Common myeloid progenitor, CD34-positive (primary cell): ENCODE measurements around the gene DNAI1.

Source experiments
- CTCF ChIA-PET: fragments of 350-600 bp; sonication (Branson Sonifier 250); formaldehyde crosslinking; loops from one replicate; lab custom pipeline; 2021; ENCODE audit warnings: antibody characterized with exemption; lab: Charles Lee
- POLR2A ChIA-PET: fragments of 350-600 bp; sonication (Branson Sonifier 250); formaldehyde crosslinking; loops from one replicate; lab custom pipeline; 2021; ENCODE audit warnings: antibody characterized with exemption; lab: Charles Lee
- DNase-seq, 3 donors: peaks; one replicate each; pipeline versions ENCODE4 v3.0.0 to v3.0.0-alpha.2; 2013
- H3K27ac ChIP-seq, 2 experiments: 1 replicate in 1 of 2; 2 replicates in 1 of 2; pipeline ENCODE4 v1.7.0; 2013; ENCODE audit warnings: inconsistent platforms in 2 of 2, low read length in 2 of 2, mild to moderate bottlenecking in 2 of 2, low read depth in 1 of 2, moderate library complexity in 1 of 2; ENCODE audit not compliant: severe bottlenecking in 2 of 2, insufficient read depth in 1 of 2, poor library complexity in 1 of 2
- H3K27me3 ChIP-seq, 5 experiments: replicated peaks in 2 of 5; 1 replicate in 3 of 5; 2 replicates in 2 of 5; pipeline versions ENCODE4 v1.6.1 to v1.7.0; 2013; ENCODE audit warnings: low read length in 4 of 5, mild to moderate bottlenecking in 2 of 5, moderate library complexity in 2 of 5, inconsistent platforms in 1 of 5; ENCODE audit not compliant: insufficient read depth in 5 of 5, control insufficient read depth in 4 of 5
- H3K36me3 ChIP-seq, 4 experiments: 1 replicate in 2 of 4; 2 replicates in 2 of 4; pipeline versions ENCODE4 v1.6.1 to v1.7.0; 2013; ENCODE audit warnings: low read length in 3 of 4, control low read depth in 1 of 4, mild to moderate bottlenecking in 1 of 4; ENCODE audit not compliant: control insufficient read depth in 4 of 4, insufficient read depth in 4 of 4
- H3K4me1 ChIP-seq, 4 experiments: 1 replicate in 3 of 4; 2 replicates in 1 of 4; pipeline versions ENCODE4 v1.6.1 to v1.7.1; 2013; ENCODE audit warnings: low read length in 3 of 4, mild to moderate bottlenecking in 3 of 4, control low read depth in 1 of 4, inconsistent platforms in 1 of 4, moderate library complexity in 1 of 4; ENCODE audit not compliant: control insufficient read depth in 4 of 4, insufficient read depth in 4 of 4; ENCODE audit errors: control extremely low read depth in 1 of 4
- H3K4me3 ChIP-seq, 7 experiments: 1 replicate in 4 of 7; 2 replicates in 3 of 7; pipeline versions ENCODE4 v1.5.1 to v1.7.0; 2013; ENCODE audit warnings: mild to moderate bottlenecking in 7 of 7, low read length in 6 of 7, moderate library complexity in 6 of 7, inconsistent platforms in 2 of 7, low read depth in 2 of 7, control low read depth in 1 of 7; ENCODE audit not compliant: insufficient read depth in 4 of 7, control insufficient read depth in 1 of 7; ENCODE audit errors: extremely low read depth in 1 of 7
- H3K9me3 ChIP-seq, 5 experiments: 1 replicate in 4 of 5; 2 replicates in 1 of 5; pipeline versions ENCODE4 v1.6.1 to v1.7.1; 2013; ENCODE audit warnings: low read length in 4 of 5, mild to moderate bottlenecking in 2 of 5, inconsistent platforms in 1 of 5, low read depth in 1 of 5, moderate library complexity in 1 of 5; ENCODE audit not compliant: control insufficient read depth in 4 of 5, insufficient read depth in 2 of 5; ENCODE audit errors: control extremely low read depth in 1 of 5
- WGBS: methylation state at CpG from one replicate; pipeline ENCODE4 v1.1.5; 2013; ENCODE audit not compliant: insufficient coverage; 5-methylcytosine and 5-hydroxymethylcytosine counted together

The DNAI1 gene

DNA sequence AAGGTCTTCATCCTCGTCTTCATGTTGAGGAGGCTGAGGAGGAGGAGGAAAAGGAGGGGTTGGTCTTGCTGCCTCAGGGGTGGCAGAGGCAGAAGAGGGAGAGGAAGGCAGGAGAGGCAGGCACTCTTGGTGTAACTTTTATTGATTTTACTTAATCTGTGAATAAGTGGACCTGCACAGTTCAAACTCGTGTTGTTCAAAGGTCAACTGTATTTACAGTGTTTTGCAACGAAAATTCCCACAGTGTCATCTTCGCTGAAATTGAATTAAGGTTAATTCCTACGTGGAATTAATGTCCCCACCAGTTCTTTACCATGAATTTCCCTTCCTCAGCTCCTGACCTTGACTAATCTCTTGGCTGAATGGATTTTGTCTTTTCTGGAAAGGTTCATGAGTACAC is 85.4 kb downstream of the DNAI1 start:
- Histone ChIP-seq H3K4me1 (no peaks in the 10 kb centered on the region), H3K9me3 (no peaks in the 10 kb centered on the region), H3K36me3 (no peaks in the 10 kb centered on the region), H3K4me3 (no peak overlapping the region), H3K27me3 (peaks cover 0 to 17% (median 2%) of the 10 kb centered on the region in 5 experiments), H3K27ac (no peak overlapping the region)
- DNase-seq: no peak
- POLR2A ChIA-PET: no interaction called here
- CTCF ChIA-PET: interaction anchor here (0.7 to 1.6 kb wide), 4 partner anchors 20 to 107 kb away, joined by 3 to 5 read pairs (median 4); no protein-coding TSS in a partner anchor
- 78% methylated on average over 4 of the region's 5 CpGs for WGBS

DNA sequence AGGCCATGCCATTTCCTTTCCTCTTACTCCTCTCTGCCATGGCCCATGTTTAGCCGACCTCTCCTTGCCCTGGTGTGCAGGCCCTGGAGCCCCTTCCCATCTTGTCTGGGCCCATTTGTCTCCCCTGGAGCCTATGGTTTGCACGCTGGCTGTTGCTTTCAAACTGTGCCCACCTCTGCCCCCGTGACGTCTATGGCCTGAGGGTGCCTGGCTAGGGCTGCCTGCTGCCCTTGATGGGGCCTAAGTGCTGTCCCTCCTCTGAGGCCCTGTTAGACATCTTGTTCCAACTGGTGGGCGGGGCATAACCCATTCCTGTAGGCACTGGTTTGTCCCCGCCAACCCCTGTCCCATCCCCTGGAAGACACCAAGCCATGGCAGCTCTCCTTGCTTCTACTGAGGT is 86.9 kb downstream of the DNAI1 start:
- no peaks in the 10 kb centered on the region for H3K36me3 ChIP-seq
- H3K27me3 ChIP-seq: peaks cover 0 to 17% (median 4%) of the 10 kb centered on the region in 5 experiments
- no peaks in the 10 kb centered on the region for H3K9me3 ChIP-seq
- ChIA-PET CTCF (interaction anchor here (0.9 to 3.0 kb wide), 2 partner anchors 10 to 21 kb away, joined by 3 to 12 read pairs; partner anchors contain the start of gene ENHO), POLR2A (no interaction called here)
- H3K4me3 ChIP-seq: no peak overlapping the region
- no peak for DNase-seq
- H3K27ac ChIP-seq: no peak overlapping the region
- 96% methylated on average over 6 of the region's 6 CpGs for WGBS
- no peaks in the 10 kb centered on the region for H3K4me1 ChIP-seq

DNA sequence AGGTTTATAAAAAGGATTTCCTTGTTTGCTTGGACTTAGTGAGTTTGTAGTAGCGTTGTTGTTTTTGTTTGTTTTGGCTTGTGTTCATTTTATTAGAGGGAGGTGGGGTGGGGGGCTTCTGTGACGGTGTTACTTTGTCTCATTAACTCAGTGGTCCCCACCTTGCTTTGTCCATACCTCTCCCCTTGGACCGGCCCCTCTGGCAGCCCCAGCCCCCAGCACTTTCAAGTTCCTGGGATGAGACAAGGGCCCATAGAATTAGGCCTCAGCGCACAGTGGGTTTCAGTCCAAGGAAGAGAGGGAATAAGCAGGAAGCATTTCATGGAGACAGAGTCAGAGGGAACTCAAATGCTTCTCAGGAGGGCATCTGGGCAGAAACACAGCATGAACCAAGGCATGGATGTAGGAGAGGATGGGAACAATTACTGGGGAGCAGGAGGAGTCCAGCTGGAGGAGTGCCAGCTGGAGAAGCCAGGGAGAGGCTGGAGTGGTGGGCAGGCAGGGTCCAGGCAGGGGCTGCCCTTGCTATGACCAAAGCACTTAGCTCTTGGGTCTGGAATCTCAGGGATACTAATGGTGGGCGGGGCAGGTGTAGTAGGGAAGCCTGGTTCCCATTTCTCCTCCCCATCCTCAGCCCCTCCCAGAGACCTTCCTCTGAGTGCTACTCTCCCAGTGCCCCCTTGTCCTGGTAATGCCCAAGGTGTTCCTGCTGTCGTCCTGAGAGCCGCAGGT is 87.7 kb downstream of the DNAI1 start:
- Histone ChIP-seq H3K4me3 (no peak overlapping the region), H3K36me3 (no peaks in the 10 kb centered on the region), H3K27ac (no peak overlapping the region), H3K4me1 (no peaks in the 10 kb centered on the region), H3K27me3 (peaks cover 0 to 17% (median 4%) of the 10 kb centered on the region in 5 experiments), H3K9me3 (no peaks in the 10 kb centered on the region)
- POLR2A ChIA-PET: no interaction called here
- CTCF ChIA-PET: interaction anchor here (0.6 to 6.7 kb wide), 11 partner anchors 7 to 108 kb away, joined by 3 to 57 read pairs (median 12); partner anchors contain the start of gene ENHO
- DNase-seq: no peak
- 96% methylated on average over 3 of the region's 7 CpGs for whole genome bisulfite sequencing

DNA sequence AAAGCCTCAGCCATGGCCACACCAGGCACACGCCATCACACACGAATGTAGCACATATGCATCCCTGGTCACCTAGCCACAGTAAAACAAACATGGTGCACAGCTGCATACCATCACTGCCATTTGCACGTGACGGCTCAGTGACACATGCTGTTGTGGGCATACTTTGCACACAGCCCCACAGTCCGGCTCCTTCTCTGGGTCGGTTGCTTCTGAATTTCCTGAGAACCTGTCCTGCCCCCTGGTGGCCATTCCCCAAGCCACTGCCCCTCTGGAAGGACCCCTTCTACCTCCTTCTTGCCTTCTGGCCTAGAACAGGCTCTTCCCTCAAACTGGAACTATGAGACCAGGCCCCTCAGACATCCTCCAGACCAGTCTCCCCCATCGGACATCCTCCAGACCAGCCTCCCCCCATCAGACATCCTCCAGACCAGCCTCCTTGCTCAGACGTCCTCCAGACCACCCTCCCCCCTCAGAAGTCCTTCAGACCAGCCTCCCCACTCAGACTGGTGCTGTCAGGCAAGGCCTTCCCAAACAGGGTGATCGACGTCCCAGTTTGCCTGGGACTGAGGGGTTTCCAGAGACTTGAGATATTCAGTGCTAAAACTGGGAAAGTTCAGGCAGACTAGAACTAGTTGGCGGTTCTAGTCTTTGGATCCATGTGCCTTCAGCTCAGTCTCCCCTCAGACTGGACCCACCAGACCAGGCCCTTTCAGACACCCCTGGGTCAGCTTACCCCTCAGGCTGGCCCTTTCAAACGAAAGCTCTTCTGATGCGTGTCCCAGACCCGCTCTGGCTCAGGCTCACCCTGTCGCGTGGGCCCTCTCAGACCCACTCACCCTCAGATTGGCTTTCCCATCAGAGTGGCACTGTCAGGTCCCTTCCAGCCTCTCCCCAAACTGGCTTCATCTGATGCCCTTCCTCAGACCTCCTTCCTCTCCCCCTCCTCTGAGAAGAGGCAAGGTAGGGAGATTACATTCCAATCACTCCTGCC is 88.5 kb downstream of the DNAI1 start:
- Histone ChIP-seq H3K27me3 (peaks cover 0 to 17% (median 4%) of the 10 kb centered on the region in 5 experiments), H3K9me3 (no peaks in the 10 kb centered on the region), H3K4me1 (no peaks in the 10 kb centered on the region), H3K4me3 (no peak overlapping the region), H3K27ac (no peak overlapping the region), H3K36me3 (no peaks in the 10 kb centered on the region)
- 71% methylated on average over 16 of the region's 16 CpGs for WGBS
- CTCF ChIA-PET: interaction anchor here (0.6 to 6.7 kb wide), 30 partner anchors 8 to 116 kb away, joined by 3 to 57 read pairs (median 4); partner anchors contain the start of gene ENHO
- DNase-seq: peak; percentile 76 to 87 (median 85)
- POLR2A ChIA-PET: no interaction called here

DNA sequence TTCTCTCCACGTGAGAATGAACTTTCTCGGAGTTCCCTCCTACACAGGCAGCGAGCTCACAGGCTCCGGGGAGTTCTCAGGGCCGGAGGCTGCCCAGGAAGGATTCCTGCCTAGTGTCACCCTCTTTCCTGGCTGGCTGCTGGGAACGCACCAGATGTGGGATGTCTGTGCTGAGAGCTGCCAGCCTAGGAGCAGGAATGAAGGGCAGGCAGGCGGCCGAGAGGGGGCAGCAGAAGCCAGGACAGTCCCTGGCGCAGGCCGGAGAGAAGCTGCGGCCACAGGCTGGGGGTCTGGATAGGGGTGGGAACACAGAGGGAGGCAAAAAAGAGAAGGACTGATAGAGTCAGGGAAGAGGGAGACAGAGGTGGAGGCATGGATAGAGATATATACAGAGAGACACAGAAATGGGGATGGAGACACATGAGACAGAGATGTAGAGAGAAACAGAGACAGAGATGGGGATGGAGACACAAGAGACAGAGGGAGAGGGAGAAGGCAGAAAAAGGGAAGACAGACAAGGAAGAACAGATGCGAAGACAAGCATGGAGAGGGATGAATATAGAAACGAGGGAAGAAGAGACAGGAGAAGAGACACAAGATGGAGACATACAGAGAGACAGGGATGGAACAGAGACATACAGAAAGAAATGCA is 89.5 kb downstream of the DNAI1 start:
- Histone ChIP-seq H3K4me1 (no peaks in the 10 kb centered on the region), H3K9me3 (no peaks in the 10 kb centered on the region), H3K27ac (no peak overlapping the region), H3K36me3 (no peaks in the 10 kb centered on the region), H3K4me3 (no peak overlapping the region), H3K27me3 (peaks cover 0 to 17% (median 4%) of the 10 kb centered on the region in 5 experiments)
- DNase-seq: peak; percentile 34 to 50 (median 45)
- WGBS: 21% methylated on average over 11 of the region's 13 CpGs
- CTCF ChIA-PET: interaction anchor here (0.7 to 6.7 kb wide), 28 partner anchors 9 to 117 kb away, joined by 3 to 57 read pairs (median 5); partner anchors contain the start of gene ENHO
- POLR2A ChIA-PET: no interaction called here

DNA sequence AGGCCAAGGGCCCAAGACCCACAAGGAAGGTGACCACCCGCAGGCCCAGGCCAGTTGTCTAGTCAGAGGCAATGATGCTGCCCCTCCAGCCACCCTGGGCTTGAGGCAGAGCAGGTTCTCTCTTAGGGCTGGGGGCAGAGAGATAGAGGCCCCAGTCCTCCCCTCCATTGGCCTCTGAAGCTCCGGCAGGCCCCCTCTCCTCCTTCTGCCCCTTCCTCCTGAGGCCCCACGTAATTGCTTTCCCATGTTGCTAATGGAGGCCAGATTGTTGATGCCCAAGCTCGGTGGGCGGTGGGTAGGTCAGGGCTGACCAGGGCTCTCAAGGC is 90.8 kb downstream of the DNAI1 start:
- Histone ChIP-seq H3K4me3 (no peak overlapping the region), H3K9me3 (no peaks in the 10 kb centered on the region), H3K36me3 (no peaks in the 10 kb centered on the region), H3K27me3 (peaks cover 0 to 12% (median 8%) of the 10 kb centered on the region in 5 experiments), H3K4me1 (no peaks in the 10 kb centered on the region), H3K27ac (no peak overlapping the region)
- 85% methylated on average over 3 of the region's 5 CpGs for WGBS
- ChIA-PET POLR2A (no interaction called here), CTCF (interaction anchor here (0.9 to 6.7 kb wide), 5 partner anchors 9 to 110 kb away, joined by 3 to 57 read pairs (median 3); no protein-coding TSS in a partner anchor)
- no peak for DNase-seq
